Fibroblast of the conjunctiva (primary cell): Measurements from ENCODE around the gene GRM8.
"Not testable (repeated sequence)": the region's sequence is repeated elsewhere in the genome, so short reads cannot be mapped to it uniquely, and the experiment has no call there.

Source experiments
- DNase-seq: peaks from one replicate; pipeline ENCODE4 v3.0.0-alpha.2; 2010; ENCODE audit warnings: low read depth

GRM8 gene

GRCh38 chr7:126908564-126908963 is 344.2 kb downstream of the GRM8 start:
- DNase-seq, result not testable (repeated sequence)

GRCh38 chr7:126907657-126908056 is 345.1 kb downstream of the GRM8 start:
- not testable (repeated sequence) for DNase-seq

GRCh38 chr7:126905255-126905654 is 347.5 kb downstream of the GRM8 start:
- not testable (repeated sequence) for DNase-seq

- not testable (repeated sequence) for DNase-seq
Measured at GRCh38 chr7:126901041-126901765, 351.5 kb downstream of the GRM8 start.

GRCh38 chr7:126887980-126888379 is 364.8 kb downstream of the GRM8 start:
- not testable (repeated sequence) for DNase-seq

- DNase-seq, result not testable (repeated sequence)
Measured at GRCh38 chr7:126887560-126887959, 365.2 kb downstream of the GRM8 start.

GRCh38 chr7:126882730-126883129 is 370.0 kb downstream of the GRM8 start:
- not testable (repeated sequence) for DNase-seq

GRCh38 chr7:126881908-126882307 is 370.8 kb downstream of the GRM8 start:
- DNase-seq, result not testable (repeated sequence)

GRCh38 chr7:126881315-126881714 is 371.4 kb downstream of the GRM8 start:
- no peak for DNase-seq

- DNase-seq, result not testable (repeated sequence)
Measured at GRCh38 chr7:126876536-126876935, 376.2 kb downstream of the GRM8 start.

GRCh38 chr7:126856691-126857291 is 395.9 kb downstream of the GRM8 start:
- no peak for DNase-seq

GRCh38 chr7:126845331-126845730 is 407.4 kb downstream of the GRM8 start:
- DNase-seq, result no peak

- DNase-seq, result no peak
Measured at GRCh38 chr7:126843883-126844282, 408.9 kb downstream of the GRM8 start.

- no peak for DNase-seq
Measured at GRCh38 chr7:126843336-126843735, 409.4 kb downstream of the GRM8 start.

GRCh38 chr7:126842451-126842850 is 410.3 kb downstream of the GRM8 start:
- no peak for DNase-seq

- DNase-seq, result no peak
Measured at GRCh38 chr7:126840869-126841268, 411.9 kb downstream of the GRM8 start.

GRCh38 chr7:126839624-126840023 is 413.1 kb downstream of the GRM8 start:
- DNase-seq, result no peak

- no peak for DNase-seq
Measured at GRCh38 chr7:126838194-126838593, 414.5 kb downstream of the GRM8 start.

GRCh38 chr7:126831241-126831640 is 421.5 kb downstream of the GRM8 start:
- DNase-seq, result not testable (repeated sequence)

GRCh38 chr7:126820925-126821324 is 431.8 kb downstream of the GRM8 start:
- no peak for DNase-seq

GRCh38 chr7:126819197-126819484 is 433.6 kb downstream of the GRM8 start:
- no peak for DNase-seq

GRCh38 chr7:126818393-126819196 is 434.1 kb downstream of the GRM8 start:
- no peak for DNase-seq

GRCh38 chr7:126809188-126809587 is 443.6 kb downstream of the GRM8 start:
- DNase-seq, result no peak
